GM21529 (cell line): ENCODE measurements around the gene ANKRD55.
"Not testable (repeated sequence)": the region's sequence is repeated elsewhere in the genome, so short reads cannot be mapped to it uniquely, and the experiment has no call there.

Experiments used
- ATAC-seq: cut with Tn5 transposase; IDR thresholded peaks from one replicate; pipeline ENCODE4 v1.9.1; 2021; ENCODE audit not compliant: unreplicated experiment

Gene ANKRD55

DNA sequence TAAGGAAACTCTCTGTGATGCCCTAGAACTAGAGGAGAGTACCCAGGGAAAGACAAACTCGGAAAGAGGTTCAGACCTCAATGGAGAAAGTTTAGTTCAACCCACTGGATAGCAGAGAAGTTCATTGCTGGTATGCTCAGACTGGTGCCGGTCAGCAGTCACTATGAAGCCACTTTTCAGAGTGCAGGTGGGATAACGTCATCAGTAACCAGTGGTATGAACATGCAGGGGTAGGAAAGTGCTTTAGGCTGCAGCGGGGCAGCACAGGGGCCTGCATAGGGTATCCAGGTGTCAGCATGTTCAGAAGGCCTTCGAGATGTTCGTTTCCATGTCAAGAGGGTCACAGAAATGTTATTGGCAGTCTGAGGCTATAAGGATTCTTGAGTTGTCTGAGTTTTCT lies 20.8 kb upstream of the ANKRD55 start:
- no peak for ATAC-seq

DNA sequence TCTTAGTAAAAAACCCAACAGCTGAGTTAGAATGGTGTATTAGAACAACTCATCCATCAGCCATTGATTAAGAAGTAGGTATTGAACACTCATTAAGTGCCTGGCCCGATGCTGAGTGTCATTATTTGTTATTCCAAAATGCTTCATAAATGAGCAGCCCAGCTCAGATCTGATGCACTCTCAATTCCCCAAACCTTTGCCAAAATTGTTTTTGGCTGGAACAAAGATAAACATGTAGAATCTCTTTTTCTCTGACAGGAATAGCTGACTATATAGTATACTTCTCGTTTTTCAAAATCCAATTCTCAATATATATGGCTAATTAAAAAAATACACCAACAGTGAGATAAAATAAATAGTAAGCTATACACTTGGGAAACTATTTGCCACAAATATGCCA lies 20.0 kb upstream of the ANKRD55 start:
- no peak for ATAC-seq

DNA sequence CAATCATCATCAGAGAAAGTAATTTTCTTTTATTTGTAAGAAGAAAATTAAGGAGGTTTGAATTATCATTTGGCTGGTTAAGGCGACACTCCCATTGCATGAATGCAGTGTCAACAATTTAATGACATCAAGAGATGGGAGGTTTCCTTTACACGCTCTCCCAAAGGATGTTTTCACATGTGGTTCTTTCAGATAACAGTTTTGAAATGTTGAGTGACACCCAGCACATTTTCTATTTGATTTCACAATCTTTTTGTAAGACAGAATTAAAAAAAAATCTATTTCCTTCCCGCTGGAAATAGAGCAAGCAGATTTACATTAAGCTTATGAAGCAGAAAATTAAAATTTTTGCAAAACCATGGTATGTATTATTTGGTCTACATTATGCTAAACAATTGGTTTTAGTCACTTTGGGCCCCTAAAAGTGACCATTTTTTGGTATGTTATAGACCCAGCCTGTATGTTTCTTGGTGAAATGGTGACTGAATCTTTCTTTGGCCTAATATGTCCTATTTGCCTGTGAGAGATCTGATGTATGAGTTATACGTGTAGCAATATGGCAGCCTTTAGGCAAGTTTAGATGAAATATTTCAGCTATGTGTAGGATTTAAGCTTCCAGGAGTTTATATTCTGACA lies 18.9 kb upstream of the ANKRD55 start:
- no peak for ATAC-seq

DNA sequence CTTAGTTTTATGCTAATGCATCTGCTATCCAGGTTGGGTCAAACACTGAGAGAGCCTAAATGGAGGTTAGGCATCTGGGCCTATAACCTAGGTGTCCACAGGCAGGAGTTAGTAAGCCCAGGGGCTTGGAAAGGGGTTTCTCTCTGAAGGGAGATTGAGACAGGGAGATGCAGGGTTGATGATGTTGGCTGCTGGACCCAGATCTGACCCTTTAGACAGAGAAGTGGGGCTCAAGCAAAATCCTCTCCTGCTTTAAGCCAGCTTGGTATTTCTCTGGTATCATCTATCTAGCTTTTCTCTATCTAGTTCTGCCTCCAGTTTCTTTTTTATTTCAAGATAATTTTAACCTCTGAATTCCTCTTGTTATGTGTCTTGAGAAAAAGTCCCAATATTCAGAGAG lies 18.3 kb upstream of the ANKRD55 start:
- ATAC-seq = no peak

DNA sequence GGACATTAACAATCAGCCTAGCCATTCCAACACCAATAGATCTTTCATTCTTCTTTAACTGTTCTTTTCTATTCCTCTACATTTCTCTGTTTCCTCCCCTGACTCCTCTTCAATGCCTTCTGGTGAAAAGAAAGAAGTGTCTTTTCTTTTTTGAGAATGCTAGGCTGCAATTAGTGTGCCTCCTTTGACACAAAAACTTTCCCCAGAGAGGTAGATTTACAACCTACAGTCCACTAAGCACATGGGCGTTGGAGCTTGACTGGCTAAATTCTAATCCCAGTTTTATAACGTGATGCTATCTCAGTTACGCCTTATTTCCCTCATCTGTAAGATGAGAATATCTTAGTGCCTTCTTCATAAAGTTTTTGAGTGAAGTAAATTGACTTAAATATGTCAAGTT lies 16.9 kb upstream of the ANKRD55 start:
- no peak for ATAC-seq

DNA sequence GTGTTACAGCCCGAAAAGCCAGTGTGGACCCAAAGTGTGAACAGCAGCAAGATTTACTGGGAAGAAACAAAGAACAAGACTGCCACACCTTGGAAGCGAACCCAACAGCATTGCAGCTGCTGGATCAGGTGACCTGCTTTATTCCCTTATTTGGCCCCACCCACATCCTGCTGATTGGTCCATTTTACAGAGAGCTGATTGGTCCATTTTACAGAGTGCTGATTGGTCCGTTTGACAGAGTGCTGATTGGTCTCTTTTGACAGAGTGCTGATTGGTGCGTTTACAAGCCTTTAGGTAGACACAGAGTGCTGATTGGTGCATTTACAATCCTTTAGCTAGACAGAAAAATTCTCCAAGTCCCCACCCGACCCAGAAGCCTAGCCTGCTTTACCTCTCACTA lies 16.0 kb upstream of the ANKRD55 start:
- ATAC-seq = not testable (repeated sequence)

DNA sequence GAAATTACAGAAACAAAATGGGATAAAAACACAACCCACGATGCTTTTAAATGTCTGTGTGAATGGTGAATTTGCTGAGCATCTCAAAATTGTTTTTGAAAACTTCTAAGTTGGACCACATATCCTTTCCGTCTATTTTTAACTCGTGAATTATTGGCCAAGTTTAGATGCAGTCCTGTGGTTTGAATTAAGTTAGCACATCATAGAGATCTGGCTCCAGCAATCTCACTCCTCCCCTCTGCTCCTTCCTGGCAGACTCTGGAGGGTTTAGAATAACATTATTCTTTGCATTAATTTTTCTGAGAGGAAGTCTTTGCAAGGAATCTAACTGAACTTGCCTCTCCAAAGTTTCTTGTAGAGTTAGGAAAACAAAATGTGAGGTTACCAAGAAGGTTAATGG lies 14.5 kb upstream of the ANKRD55 start:
- no peak for ATAC-seq

DNA sequence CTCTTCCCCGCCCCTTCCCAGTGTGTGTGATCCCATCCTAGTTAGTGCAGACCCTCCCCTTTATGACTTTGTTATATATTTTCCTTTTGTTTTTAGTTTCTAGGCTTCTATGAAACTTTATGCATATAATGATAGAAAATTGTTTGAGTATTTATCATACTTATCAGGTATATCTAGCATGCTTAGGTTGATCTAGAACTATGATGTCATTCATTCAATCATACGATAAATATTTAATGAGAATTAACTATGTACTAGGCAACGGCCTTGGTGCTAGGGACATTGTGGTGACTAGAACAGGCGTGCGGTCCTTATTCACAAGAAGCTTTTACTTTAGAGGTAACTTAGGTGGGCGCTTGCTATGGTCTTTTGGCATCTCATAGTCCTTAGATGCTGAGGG lies 13.6 kb upstream of the ANKRD55 start:
- ATAC-seq = no peak

DNA sequence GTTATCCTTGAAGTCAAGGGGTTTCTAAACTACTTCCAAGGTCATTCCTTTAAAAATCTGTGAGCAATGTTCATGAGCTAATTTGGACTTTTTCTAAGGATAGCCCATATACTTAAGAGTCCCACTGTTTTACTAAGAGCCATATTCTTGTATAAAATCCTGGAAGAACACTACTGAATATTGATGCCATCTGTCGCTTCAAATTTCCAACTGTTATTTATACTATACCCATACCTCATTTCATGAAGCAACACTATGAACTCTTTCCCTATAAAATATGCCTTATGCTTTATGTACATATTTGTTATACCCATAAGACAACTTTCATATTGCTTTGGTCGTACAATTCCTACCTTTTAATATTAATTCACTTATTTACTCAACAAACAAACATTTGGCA lies 12.4 kb upstream of the ANKRD55 start:
- no peak for ATAC-seq

DNA sequence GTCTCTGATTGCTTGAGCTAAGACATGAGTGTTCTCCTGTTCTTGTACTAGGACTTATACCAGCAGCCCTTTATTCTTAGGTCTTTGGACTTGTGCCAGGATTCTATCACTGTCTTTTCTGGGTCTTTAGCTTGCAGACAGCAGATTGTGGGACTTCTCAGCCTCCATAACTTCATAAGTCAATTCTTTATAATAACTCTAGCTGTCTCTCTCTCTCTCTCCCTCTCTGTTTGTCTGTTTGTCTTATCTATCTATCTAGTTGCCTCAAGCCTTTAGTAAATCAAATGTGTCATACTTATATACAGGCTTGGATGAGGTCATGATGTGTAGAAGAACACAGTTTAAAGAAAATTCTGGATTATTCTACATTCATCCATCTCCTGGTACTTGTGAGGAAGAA lies 11.5 kb upstream of the ANKRD55 start:
- ATAC-seq = no peak

DNA sequence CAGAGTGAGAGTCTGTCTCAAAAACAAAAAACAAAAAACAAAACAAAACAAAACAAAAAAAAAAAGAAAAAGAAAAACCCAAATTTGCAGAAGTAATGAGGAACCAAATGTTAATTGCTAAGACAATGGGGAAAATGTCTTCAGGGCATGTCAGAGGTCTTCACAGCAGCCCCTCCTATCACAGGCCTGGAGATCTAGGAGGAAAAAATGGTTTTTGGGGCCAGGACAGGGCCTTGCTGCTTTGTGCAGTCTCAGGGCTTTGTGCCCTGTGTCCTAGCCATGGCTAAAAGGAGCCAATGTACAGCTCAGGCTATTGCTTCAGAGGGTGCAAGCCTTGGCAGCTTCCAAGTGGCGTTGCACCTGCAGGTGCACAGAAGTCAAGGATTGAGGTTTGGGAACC lies 9.1 kb upstream of the ANKRD55 start:
- not testable (repeated sequence) for ATAC-seq

DNA sequence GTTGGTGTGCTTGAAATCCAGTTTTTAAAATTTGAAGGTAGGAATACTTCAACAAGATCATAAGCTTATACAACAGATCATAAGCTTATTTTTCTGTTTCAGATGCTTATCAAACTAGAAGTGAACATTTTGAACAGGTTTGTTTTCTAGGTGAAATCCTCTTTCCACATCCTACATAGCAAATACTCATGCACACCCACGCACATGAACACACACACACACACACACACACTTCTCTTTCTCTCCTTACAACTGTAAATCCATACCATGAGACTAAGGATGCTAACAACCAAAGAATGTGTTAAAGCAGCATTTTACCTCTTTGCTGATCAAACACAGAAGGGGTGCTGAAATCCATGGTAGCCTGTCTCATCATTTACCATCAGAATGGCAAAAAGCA lies 592 bp downstream of the ANKRD55 start:
- no peak for ATAC-seq

DNA sequence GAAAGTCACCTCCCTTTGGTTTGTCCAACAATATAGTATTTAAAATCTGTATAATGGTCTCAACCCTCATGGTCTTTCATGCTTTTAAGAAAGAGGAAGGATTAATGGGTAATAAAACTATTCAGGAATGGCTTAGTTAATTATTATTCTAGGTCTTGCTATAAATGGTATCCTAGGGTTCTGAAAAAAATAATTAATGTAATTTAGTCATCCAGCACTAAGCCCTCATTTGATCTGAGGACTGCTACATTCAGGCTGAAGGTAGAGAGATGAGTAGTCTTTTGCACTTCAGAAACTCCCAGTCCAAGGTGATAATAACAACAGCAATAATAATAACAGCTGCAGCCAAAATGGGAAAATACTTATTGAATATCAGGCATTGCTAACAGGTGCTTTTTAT lies 2.6 kb downstream of the ANKRD55 start:
- ATAC-seq = no peak

DNA sequence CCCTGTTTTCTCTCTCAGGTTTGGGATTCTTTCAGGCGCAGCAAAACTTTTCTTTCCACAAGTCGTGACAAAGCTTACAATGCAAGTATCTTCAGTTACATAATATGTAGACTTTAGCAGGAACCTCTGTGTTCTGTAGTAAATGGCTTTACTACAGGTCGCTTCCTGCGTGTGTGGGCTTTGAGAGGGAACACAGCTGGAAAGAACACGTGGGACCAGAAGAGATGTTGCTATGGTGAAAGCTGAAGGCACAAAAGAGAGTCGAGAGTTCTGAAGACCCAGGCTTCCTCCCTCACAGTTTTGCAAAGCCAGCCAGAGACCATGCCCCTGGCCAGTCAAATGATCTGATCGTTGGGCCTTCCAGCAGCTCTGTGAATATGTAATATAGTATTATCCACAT lies 4.0 kb downstream of the ANKRD55 start:
- ATAC-seq = no peak

DNA sequence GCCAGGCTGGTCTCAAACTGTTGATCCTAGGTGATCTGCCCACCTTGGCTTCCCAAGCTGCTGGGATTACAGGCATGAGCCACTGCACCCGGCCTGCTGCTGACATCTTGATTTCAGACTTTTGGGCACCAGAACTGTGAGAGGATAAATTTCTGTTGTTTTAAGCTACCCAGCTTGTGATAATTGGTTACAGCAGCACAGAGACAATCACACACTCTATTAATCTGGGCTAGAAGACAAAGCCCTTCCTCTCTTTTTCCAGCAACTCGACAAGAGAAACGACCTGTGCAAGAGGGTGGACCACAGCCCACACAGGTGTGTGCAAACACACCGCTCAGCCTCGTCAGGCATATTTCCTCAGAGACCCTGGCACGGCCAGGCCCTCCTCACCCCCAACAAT lies 4.5 kb downstream of the ANKRD55 start:
- no peak for ATAC-seq

DNA sequence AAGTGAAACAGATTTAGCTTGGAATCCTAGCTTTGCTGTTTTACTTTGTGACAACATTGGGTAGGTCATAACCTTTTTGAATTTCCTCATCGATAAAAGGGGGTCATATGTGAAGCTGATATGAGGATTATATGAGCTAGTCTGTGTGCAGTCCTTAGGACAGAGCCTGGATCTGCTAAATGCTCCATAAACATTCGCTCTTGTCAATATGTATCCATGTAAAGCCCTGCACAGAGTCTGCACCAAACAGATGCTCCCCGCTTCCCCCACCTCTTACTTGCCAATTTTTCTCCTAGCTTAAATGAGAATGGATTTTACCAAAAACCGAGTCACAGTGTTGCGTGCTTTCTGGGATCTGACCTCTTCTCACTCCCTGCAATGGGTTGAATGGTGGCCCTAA lies 5.4 kb downstream of the ANKRD55 start:
- ATAC-seq = no peak

DNA sequence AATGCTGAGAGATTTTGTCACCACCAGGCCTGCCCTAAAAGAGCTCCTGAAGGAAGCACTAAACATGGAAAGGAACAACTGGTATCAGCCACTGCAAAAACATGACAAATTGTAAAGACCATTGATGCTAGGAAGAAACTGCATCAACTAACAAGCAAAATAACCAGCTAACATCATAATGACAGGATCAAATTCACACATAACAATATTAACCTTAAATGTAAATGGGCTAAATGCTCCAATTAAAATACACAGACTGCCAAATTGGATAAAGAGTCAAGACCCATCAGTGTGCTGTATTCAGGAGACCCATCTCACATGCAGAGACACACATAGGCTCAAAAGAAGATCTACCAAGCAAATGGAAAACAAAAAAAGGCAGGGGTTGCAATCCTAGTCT lies 9.8 kb downstream of the ANKRD55 start:
- not testable (repeated sequence) for ATAC-seq

DNA sequence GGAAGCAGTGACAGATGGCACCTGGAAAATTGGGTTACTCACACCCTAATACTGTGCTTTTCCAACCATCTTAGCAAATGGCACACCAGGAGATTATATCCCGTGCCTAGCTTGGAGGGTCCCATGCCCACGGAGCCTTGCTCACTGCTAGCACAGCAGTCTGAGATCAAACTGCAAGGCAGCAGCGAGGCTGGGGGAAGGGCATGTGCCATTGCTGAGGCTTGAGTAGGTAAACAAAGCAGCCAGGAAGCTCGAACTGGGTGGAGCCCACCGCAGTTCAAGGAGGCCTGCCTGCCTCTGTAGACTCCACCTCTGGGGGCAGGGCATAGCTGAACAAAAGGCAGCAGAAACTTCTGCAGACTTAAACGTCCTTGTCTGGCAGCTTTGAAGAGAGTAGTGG lies 11.5 kb downstream of the ANKRD55 start:
- ATAC-seq = not testable (repeated sequence)

DNA sequence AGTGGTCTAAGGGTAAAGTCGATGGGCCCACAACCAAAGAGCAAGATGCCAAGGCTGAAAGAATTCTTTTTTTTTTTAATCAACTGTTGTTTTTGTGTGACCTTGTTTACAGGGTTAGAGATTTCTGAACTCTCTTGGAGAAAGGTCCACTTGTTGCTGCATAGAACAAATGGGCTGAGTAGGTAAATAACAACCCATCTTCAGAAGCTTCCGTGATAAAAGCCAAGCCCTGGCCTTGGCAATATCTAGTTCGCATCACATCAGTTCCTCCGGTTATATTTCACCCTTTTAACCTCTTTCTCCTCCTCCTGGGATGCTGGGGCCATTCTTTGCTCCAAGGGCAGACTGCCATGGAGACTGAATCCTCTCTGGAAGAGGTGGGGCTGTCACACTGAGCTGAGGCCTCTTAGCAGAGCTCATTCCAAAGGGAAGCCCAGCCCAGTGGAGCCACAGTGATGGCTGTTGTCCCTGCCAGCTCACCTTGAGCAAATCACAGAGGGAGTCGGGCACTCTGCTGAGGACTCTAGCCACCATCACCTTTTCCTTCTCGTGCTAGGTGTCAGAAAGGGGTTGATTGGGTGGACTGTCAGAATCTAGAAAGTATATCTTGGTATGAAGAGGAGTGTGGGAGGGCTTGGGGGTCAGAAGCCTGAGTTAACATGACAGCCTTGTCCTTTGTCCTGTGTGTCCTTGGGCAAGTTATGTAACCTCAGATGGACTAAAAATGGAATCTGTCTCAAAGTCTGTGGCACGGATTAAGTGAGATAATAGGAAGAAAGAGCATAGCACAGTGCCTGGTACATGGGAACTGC lies 17.9 kb downstream of the ANKRD55 start:
- ATAC-seq = no peak

DNA sequence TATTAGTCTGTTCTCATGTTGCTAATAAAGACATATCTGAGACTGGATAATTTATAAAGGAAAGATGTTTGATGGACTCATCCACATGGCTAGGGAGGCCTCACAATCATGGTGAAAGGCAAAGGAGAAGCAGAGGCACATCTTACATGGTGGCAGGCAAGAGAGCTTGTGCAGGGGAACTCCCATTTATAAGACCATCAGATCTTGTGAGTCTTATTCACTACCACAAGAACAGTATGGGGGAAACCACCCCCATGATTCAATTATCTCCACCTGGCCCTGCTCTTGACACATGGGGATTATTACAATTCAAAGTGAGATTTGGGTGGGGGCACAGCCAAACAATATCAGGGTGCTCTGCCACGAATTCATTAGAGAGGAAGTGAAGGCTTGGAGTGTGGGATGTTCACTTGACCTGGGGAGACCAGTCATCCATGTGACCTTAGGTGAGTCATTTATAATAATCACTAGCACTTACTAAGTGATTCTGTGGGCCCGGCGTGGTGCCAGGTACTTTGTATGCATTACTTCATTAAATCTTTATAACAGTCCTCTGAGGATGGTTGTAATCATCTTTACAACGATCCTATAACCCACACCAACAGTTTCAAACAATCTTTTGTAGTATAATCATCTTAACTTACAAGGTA lies 19.1 kb downstream of the ANKRD55 start:
- ATAC-seq = not testable (repeated sequence)

DNA sequence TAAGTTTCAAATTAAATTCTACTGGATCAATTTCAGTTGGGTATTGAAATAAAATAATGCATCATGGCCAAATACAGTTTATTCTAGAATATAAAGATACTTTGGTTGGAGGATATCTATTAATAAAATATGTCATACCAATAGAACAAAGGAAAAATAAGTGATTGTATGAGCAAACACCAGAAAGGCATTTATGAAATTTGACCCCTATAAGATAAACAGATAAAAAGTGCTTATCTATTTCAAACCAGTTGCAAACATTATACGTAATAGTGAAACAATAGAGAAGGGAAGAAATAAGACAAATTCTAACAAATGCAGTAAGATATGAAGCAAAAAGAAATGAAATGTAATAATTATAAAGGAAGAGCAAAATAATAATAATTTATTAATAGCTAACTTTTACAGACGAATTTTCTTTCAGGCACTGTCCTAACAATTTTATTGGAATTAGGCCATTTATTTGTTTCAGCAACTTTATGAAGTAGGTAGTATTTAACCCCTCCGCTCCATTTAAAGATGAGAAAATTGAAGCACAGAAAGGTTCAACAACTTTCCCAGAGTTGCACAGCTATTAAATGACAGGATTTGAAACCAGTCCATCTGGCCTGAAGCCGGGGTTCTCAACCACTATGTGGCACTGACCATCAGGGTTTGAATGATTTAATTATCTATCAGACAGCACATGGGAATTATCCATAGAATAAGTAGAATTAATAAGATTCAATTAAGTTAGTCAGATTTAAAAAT lies 20.8 kb downstream of the ANKRD55 start:
- ATAC-seq = no peak
